HEK293T (cell line): Measurements from ENCODE around the gene SAAL1.

Experiments used
- CTCF ChIA-PET: fragments of 350-600 bp; formaldehyde crosslinking; extraction: SDS; loops from one replicate; lab custom pipeline; 2021; ENCODE audit warnings: antibody characterized with exemption, inconsistent platforms; lab: Yijun Ruan, JAX
- POLR2A ChIA-PET: fragments of 350-600 bp; formaldehyde crosslinking; extraction: SDS; loops from one replicate; lab custom pipeline; 2020; ENCODE audit warnings: antibody characterized with exemption, inconsistent platforms; lab: Yijun Ruan, JAX
- DNase-seq: peaks from one replicate; pipeline ENCODE4 v3.0.0; 2012; ENCODE audit warnings: mixed read lengths; ENCODE audit errors: extremely low spot score
- ARNT ChIP-seq: fragments of 450-650 bp; IDR thresholded peaks from 2 replicates; pipeline ENCODE4 v1.6.1; 2017; ENCODE audit warnings: mild to moderate bottlenecking
- BHLHE40 ChIP-seq: fragments of 450-650 bp; IDR thresholded peaks from 2 replicates; pipeline ENCODE4 v1.6.1; 2016; ENCODE audit warnings: mild to moderate bottlenecking, moderate library complexity, borderline replicate concordance
- CTBP1 ChIP-seq: fragments of 450-650 bp; IDR thresholded peaks from 2 replicates; pipeline ENCODE4 v1.6.1; 2016; ENCODE audit warnings: borderline replicate concordance
- ELF4 ChIP-seq: fragments of 450-650 bp; IDR thresholded peaks from 2 replicates; pipeline ENCODE4 v1.6.1; 2017; ENCODE audit warnings: antibody characterized with exemption
- FOXA1 ChIP-seq: fragments of 450-650 bp; IDR thresholded peaks from 2 replicates; pipeline ENCODE4 v1.6.1; 2016; ENCODE audit warnings: mild to moderate bottlenecking
- FOXK2 ChIP-seq: fragments of 450-650 bp; IDR thresholded peaks from 2 replicates; pipeline ENCODE4 v1.6.1; 2016; ENCODE audit warnings: mild to moderate bottlenecking
- FOXM1 ChIP-seq: fragments of 450-650 bp; IDR thresholded peaks from 2 replicates; pipeline ENCODE4 v1.6.1; 2017; ENCODE audit warnings: mild to moderate bottlenecking, borderline replicate concordance
- HDGF ChIP-seq: fragments of 450-650 bp; IDR thresholded peaks from 2 replicates; pipeline ENCODE4 v1.6.1; 2017; ENCODE audit warnings: antibody characterized with exemption, borderline replicate concordance
- L3MBTL2 ChIP-seq: fragments of 450-650 bp; conservative IDR thresholded peaks from 2 replicates; pipeline ENCODE4 v1.6.1; 2016; ENCODE audit warnings: mild to moderate bottlenecking
- LEF1 ChIP-seq: fragments of 450-650 bp; IDR thresholded peaks from 2 replicates; pipeline ENCODE4 v1.6.1; 2017; ENCODE audit warnings: mild to moderate bottlenecking, borderline replicate concordance
- NFRKB ChIP-seq: fragments of 450-650 bp; IDR thresholded peaks from 2 replicates; pipeline ENCODE4 v1.6.1; 2016; ENCODE audit warnings: mild to moderate bottlenecking, moderate library complexity
- SP1 ChIP-seq: fragments of 450-650 bp; IDR thresholded peaks from 2 replicates; pipeline ENCODE4 v1.6.1; 2017
- SUZ12 ChIP-seq: fragments of 450-650 bp; IDR thresholded peaks from 2 replicates; pipeline ENCODE4 v1.6.1; 2016; ENCODE audit warnings: mild to moderate bottlenecking
- TARDBP ChIP-seq: fragments of 450-650 bp; IDR thresholded peaks from 2 replicates; pipeline ENCODE4 v1.6.1; 2016
- ZNF384 ChIP-seq: fragments of 450-650 bp; IDR thresholded peaks from 2 replicates; pipeline ENCODE4 v1.6.1; 2016
- TF ChIP-seq, protein P1 (sequence below): fragments of 450-650 bp; IDR thresholded peaks from 2 replicates; pipeline ENCODE4 v1.6.1; 2016

SAAL1 gene

DNA sequence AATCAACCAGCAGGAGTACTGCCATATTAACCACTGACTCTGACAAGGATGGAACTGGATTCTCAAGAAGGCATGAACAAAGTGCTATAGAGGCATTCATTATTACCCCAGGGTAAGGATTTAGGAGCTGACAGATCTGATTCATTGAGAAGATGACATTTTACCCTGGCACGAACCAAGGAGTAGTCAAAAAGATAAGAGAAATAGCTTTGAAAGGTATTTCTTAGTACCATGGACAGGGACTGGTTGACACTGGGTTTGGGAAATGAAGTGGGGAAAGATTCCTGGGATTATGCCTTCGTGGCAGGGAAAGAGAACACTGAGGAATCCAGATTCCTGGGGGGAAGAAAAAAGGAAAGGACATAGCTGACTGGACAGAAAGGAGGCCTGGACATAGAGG is 5.1 kb upstream of the SAAL1 start:
- CTCF ChIA-PET = interaction anchor here (0.6 to 1.4 kb wide), 2 partner anchors 93 to 173 kb away, joined by 3 to 6 read pairs; no protein-coding TSS in a partner anchor
- DNase-seq = no peak
- TF ChIP-seq NFRKB (no peak), L3MBTL2 (no peak), TARDBP (no peak), LEF1 (no peak), CTBP1 (no peak)
- POLR2A ChIA-PET = no interaction called here

DNA sequence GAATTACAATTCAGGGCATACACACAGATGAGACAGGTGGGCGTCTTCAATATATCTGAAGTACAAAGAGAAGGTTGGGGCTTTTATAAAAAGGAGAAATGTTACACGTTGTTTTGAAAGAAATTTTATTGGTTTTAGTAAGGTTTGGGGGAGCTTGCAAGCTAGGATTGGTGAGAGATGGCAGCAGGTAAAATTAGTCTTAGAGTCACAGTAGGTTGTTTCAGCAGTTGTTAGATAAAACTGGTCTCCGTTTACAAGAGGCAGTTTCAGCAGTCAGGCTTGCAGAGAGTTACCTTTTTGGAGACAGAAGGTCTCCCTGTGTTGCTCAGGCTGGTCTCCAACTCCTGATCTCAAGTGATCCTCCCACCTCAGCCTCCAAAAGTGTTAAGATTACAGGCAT is 2.4 kb upstream of the SAAL1 start:
- no peak for DNase-seq
- TF ChIP-seq TARDBP (no peak), NFRKB (no peak), SP1 (no peak), FOXA1 (no peak), HDGF (no peak), LEF1 (no peak), SUZ12 (no peak), FOXM1 (no peak), L3MBTL2 (no peak)
- TF ChIP-seq, protein P1, sequence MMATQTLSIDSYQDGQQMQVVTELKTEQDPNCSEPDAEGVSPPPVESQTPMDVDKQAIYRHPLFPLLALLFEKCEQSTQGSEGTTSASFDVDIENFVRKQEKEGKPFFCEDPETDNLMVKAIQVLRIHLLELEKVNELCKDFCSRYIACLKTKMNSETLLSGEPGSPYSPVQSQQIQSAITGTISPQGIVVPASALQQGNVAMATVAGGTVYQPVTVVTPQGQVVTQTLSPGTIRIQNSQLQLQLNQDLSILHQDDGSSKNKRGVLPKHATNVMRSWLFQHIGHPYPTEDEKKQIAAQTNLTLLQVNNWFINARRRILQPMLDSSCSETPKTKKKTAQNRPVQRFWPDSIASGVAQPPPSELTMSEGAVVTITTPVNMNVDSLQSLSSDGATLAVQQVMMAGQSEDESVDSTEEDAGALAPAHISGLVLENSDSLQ = no peak
- CTCF ChIA-PET = no interaction called here
- POLR2A ChIA-PET = no interaction called here

DNA sequence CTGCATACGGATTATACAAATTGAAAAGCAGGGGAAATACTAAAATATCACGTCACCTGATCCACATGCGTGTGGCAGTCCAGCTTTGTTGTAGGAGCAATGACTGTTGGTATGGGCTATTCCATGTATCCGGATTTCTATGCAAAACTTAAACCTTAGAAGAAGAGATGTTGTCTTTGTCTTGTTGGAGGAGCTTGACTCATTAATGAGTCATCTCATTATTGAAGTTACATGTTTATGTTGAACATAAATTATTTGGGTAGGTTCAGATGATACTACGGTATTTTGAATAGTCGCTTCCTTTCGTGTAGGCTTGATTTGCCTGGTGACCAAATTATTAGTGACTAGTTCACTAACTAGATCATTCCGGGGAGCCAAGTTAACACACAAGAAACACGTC is 806 bp upstream of the SAAL1 start:
- POLR2A ChIA-PET = interaction anchor here (0.9 to 2.6 kb wide), 3 partner anchors 9 to 106 kb away, joined by 3 to 17 read pairs (median 4); no protein-coding TSS in a partner anchor
- TF ChIP-seq BHLHE40 (no peak), TARDBP (no peak), L3MBTL2 (no peak), FOXA1 (no peak), ELF4 (no peak), FOXM1 (no peak), ARNT (no peak)
- CTCF ChIA-PET = interaction anchor here (0.5 to 3.4 kb wide), 5 partner anchors 8 to 225 kb away, joined by 3 to 27 read pairs (median 3); no protein-coding TSS in a partner anchor
- DNase-seq = no peak

DNA sequence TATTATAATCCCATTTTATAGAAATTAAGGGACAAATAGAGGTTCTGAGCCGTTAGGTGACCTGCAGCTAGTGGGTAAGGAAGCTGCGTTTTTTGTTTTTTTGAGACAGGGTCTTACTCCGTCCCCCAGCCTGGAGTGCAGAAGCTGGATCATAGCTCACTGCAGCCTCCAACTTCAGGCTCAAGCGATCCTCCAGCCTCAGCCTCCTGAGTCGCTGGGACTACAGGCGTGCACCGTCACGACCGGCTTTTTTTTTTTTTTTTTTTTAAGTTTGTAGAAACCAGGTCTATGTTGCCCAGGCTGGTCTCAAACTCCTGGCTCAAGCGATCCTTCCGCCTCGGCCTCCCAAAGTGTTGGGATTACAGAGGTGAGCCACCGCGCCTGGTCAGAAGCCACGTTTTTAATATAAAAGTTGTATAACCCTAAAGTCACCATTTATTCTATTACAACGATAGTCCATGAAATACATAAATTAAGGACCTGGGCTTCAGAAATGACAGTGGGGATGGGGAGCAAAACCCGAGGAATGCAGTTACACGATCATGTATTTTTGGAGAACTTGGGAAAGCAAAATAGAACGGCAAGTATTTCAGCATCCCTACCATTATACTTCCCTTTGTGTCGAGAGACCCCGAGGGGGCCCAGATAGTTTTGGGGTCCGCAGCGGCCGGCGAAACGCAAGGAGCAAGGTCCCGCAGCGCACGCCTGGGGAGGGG is 638 bp downstream of the SAAL1 start:
- CTCF ChIA-PET = interaction anchor here (0.6 to 3.4 kb wide), 5 partner anchors 10 to 115 kb away, joined by 3 to 27 read pairs (median 3); no protein-coding TSS in a partner anchor
- no peak for TF ChIP-seq FOXM1
- TF ChIP-seq HDGF = no peak
- DNase-seq = no peak
- POLR2A ChIA-PET = interaction anchor here (2.6 kb wide), 1 partner anchor 11 kb away, joined by 17 read pairs; no protein-coding TSS in a partner anchor

DNA sequence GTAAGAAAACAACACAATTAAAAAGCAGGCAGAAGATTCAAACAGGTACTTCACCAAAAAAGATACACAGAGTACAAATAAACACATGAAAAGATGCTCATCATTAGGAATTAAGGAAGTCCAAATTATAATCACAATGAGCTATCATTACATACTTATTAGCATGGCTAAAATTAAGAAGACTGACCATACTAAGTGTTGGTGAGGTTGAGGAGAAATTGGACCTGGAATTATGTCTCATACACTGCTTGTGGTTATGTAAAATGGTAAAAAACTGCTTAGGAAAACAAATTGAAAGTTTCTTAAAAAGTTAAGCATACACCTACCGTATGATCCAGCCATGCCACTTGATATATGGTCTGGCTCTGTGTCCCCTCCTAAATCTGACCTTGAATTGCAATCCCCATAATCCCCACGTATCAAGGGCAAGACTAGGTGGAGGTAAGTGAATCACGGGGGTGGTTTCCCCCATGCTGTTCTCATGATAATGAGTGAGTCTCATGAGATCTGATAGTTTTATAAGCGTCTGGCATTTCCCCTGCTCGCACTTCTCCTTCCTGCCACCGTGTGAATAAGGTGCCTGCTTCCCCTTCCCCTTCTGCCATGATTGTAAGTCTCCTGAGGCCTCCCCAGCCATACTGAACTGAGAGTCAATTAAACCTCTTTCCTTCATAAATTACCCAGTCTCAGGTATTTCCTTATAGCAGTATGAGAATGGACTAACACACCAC is 4.8 kb downstream of the SAAL1 start:
- no peak for TF ChIP-seq SUZ12
- TF ChIP-seq NFRKB = no peak
- TF ChIP-seq L3MBTL2 = no peak
- ChIA-PET CTCF (no interaction called here), POLR2A (no interaction called here)
- no peak for DNase-seq

DNA sequence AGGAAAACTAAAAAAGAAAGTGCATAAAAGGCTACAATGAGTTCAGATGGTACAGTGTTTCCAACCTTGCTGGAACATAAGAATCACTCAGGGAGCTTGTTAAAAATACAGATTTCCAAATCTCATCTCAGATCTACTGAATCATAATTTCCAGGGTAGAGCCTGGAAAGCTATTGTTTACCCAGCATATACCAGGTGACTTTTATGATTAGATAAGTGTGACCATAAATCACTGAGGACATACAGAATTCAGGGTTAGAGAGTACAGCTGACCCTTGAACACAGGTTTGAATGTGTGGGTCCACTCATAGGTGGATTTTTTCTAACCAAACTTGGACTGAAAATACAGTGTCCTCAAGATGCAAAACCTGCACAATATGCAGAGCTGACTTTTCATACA is 11.9 kb downstream of the SAAL1 start:
- ChIA-PET POLR2A (no interaction called here), CTCF (no interaction called here)
- no peak for DNase-seq
- TF ChIP-seq LEF1 (no peak), L3MBTL2 (no peak), SP1 (no peak), TARDBP (no peak), BHLHE40 (no peak), ELF4 (no peak), FOXA1 (no peak), FOXK2 (no peak), HDGF (no peak), CTBP1 (no peak), ARNT (no peak), ZNF384 (no peak), NFRKB (no peak), FOXM1 (no peak)
- TF ChIP-seq, protein P1 = no peak

DNA sequence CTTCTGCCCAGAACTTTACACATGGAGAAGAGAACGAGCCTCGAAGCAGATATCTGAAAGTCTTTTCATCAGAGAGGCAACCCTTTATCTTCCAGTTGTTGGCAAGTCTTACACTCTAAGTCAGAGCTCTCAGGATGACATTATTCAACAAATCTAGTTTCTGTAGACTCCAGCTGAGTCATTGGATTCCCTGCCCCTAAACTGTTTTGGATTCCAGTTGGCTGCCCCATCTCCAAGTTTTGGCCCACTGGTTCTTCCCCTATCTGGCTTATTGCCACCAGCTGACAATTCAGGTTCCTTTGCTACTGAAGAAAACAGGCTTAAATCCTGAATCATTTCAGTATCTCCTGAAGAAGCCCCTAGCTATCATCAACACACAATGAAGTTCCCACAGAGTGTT is 14.2 kb downstream of the SAAL1 start:
- TF ChIP-seq BHLHE40 (no peak), FOXK2 (no peak), FOXA1 (no peak), CTBP1 (no peak), ZNF384 (no peak), TARDBP (no peak), FOXM1 (no peak), LEF1 (no peak), NFRKB (no peak), ARNT (no peak), L3MBTL2 (no peak), SUZ12 (no peak), ELF4 (no peak), HDGF (no peak), SP1 (no peak)
- TF ChIP-seq, protein P1 = no peak
- DNase-seq = no peak
- ChIA-PET CTCF (no interaction called here), POLR2A (no interaction called here)
